HG02943 (cell line): Measurements from ENCODE around the gene GALNS.

Source experiments
- ATAC-seq: cut with Tn5 transposase; IDR thresholded peaks from one replicate; pipeline ENCODE4 v1.9.1; 2021; ENCODE audit warnings: mild to moderate bottlenecking, low read depth, moderate library complexity; ENCODE audit not compliant: unreplicated experiment

GALNS gene

GRCh38 chr16:88809676-88810165 lies 47.0 kb downstream of the GALNS start:
- no peak for ATAC-seq

- ATAC-seq, result no peak
These were observed 47.6 kb downstream of the GALNS start for GRCh38 chr16:88809068-88809675.

GRCh38 chr16:88807626-88808453 lies 48.9 kb downstream of the GALNS start:
- ATAC-seq, result no peak

GRCh38 chr16:88807142-88807625 lies 49.6 kb downstream of the GALNS start:
- ATAC-seq, result no peak

DNA sequence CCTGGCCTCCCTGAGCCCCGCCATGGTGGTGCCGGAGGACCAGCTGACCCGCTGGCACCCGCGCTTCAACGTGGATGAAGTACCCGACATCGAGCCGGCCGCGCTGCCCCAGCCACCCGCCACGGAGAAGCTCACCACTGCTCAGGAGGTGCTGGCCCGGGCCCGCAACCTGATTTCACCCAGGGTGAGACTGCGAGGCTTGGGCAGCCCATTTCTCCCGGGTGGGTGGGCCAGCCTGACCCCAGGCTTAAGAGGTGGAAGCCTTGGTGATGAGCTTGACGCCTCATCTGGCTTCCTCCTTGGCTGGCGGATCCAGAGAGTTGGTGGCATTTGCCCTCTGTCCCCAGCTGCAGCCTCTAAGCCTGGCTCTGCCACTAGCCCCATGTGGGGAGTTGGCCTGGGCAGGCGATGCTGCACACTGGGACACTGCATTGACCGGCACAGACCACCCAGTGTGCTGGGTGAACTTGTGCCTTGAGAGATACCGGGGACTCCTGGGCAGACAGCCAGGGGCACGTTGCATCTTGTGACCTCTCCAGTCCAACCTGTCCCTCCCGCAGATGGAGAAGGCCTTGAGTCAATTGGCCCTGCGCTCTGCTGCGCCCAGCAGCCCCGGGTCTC lies 50.1 kb downstream of the GALNS start:
- no peak for ATAC-seq

DNA sequence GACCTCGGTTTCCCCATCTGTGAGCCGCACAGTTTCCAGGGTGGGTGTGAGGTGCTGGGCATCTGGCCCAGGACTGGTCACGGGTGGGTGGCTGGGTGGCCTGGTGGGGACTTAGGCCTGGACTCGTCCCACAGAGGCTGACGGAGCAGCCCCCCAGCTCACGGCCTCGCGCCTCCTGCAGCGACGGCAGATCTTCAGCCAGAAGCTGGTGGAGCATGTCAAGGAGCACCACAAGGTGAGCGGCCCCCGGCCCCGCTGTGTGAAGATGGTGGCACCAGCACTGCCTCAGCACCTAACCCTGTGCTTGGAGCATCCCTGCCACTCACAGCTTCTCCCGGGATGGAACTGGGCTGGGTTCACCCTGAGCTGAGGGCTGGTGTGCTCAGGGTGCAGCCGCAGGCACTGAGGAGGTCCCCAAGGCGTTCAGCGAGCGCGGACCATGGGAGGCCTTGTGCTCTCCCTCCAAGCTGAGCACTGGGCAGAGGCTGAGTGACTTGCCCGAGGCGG lies 50.8 kb downstream of the GALNS start:
- ATAC-seq, result no peak

DNA sequence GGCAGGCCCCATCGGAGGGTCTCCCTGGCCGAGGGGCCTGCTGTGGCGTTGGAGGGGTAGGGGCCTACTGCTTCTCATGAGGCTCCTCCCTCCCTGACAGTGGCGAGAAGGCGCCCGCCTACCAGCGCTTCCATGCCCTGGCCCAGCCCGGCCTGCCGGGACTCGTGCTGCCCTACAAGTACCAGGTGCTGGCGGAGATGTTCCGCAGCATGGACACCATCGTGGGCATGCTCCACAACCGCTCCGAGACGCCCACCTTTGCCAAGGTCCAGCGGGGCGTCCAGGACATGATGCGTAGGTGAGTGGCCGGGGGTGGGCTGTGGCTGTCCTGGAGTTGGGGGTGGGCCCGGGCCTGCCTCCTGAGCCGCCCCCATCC lies 51.4 kb downstream of the GALNS start:
- ATAC-seq, result no peak

DNA sequence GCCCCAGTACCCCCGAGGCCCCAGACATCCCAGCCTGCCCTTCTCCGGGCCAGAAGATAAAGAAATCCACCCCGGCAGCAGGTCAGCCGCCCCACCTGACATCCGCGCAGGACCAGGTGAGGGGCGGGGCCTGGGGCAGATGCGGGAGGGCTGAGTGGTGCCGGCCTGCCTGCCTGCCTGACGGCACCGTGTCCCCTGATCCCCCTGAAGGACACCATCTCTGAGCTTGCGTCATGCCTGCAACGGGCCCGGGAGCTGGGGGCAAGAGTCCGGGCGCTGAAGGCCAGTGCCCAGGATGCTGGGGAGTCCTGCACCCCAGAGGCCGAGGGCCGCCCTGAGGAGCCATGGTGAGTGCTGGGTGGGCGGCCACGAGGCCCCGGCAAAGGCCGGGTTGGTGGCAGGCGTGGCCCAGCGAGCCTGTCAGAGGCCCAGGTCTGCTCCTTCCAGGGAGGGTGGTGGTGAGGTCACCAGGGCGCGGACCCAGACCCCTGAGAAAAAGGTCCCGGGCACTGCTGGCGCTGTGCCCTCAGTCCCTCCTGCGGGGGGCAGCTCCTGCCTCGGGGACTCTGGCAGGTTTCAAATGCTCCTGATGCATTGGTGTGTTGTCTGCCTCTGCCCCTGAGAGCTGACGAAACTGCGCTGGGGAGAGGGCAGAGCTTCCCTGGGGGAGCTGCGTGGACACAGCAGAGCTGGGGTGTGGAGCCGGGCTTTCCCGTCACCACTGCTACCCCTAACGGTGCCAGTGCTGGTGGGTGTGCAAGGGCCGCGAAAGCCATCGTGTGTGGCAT lies 52.0 kb downstream of the GALNS start:
- no peak for ATAC-seq

- ATAC-seq, result no peak
These were observed 52.6 kb downstream of the GALNS start for GRCh38 chr16:88804173-88804551.

GRCh38 chr16:88803264-88803987 lies 53.3 kb downstream of the GALNS start, which contains the start of gene CDT1:
Gene CDT1, plus strand, starts transcription at chr16:88803789. Its CDS starts 43 bp downstream, at chr16:88803832.
- peak; percentile 42 for ATAC-seq

GRCh38 chr16:88800277-88800592 lies 56.5 kb downstream of the GALNS start:
- ATAC-seq, result no peak

DNA sequence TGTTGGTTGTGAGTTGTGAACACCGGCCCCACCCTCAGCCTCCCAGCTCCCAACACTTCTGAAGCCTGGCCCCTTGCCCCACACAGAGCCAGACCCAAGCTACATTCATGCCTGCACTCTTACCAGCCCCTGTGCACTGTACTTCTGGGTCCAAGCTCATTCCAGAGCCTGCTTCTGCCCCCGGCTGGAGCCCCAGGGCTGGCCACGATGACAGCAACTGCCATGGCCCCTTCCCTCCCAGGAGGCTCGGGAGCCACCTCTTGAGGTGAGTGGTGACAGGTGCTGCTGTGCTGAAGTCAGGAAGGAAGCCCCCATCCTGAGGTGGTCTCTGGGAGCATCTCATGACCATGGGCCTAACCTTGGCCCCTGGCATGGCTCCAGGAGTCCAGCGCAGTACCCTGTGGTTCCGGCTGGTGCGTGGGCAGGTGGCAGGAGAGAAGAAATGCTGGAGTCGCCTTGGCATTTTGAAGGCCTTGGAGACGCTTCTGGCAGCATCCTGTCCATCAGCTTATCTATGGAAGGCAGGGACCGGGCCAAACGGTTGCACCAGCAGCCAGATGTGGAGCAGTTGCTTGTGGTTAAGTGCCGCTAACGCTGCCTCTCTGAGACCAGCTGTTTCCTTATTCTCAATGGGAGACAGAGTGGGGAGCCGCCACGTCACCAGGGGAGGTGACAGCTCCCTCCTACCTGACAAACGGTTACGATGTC lies 57.0 kb downstream of the GALNS start:
- ATAC-seq, result no peak

DNA sequence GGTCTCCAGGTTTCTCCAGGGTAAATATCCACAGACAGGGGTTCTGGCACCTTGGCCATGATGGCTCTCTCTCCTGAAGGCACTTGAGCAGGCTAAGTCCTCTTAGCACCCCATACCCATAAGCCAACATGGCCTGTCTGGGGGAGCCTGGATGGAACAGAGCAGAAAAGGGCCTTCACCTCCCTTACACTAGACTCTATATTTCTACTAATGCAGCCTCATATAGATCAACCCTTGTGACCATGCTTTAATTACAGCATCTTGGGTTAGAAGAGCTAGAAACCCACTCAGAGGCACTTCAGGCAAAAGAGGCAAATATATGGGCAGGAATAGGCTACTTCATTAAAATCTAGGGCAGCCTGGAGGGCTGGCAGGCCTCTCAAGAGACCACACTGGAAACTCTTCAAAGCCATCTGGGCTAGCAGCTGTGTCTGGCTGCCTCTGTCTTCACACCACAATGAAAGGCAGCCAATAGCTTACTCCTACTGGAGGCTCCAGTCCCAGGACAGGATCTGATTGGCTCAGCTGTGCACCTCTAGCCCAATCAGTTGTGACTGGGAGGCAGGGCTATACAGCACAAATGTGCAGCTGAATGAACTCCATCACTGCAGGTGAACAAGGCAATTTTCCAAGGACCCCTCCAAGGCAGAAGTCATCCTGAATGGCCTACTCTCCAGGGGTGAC lies 57.8 kb downstream of the GALNS start:
- ATAC-seq, result no peak

GRCh38 chr16:88798073-88798472 lies 58.7 kb downstream of the GALNS start:
- no peak for ATAC-seq

GRCh38 chr16:88796278-88796677 lies 60.5 kb downstream of the GALNS start:
- no peak for ATAC-seq

DNA sequence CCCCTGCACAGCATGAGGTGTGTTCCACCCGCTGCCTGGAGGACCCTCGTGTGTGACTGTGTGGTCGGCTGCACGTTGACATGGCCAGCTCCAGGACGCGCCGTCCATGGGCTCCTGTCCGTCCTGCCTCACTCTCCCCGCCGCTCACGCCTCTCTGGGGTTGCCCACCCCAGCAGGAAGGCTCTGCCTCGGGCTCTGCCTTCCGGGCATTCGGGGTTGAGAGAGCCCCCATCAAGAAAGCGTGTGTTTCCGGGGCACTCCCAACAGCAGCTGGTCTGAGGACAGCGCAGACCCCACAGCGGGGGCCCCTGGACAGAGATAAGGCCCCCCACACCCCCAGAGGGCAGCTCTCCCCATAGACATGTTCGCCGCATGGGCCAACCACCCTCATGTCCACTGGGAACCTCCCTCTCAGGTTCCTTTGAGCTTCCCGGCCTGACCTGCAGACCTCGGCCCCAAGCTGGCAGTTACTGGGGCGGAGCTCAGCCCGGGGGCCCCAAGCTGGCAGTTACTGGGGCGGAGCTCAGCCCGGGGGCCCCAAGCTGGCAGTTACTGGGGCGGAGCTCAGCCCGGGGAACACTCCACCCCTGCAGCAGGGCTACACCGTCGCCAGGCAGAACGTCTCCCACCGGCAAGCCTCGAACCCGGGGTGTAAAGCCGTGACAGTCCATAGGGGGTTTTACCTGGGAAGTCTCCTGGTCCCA lies 63.3 kb downstream of the GALNS start:
- ATAC-seq, result no peak

DNA sequence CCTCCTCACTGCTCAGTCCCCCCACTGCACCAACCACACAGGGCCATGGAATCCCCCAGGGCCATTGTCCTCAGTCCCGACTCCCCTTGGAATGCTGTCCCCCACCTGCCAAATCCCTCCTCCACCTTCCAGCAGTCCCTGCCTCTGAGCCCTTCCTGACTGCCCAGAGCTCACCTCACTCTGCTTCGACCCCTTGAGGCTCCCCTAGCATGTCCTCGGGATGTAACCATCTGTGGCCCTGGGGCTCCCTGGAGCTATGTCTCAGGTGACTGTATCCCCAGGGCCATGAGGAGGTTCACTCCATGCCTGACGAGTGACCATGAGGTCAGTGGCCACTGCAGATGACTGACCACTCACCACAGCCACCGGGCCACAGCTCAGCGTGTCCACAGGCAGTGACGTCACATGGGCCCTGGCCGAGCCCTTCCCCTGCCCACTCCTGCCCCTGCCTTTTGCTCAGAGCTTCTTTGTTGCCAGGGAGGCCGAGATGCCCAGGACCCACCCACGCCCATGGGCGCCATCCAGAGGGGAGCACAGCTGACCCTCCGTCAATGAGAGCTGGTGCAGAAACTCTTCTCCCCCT lies 64.0 kb downstream of the GALNS start:
- no peak for ATAC-seq

DNA sequence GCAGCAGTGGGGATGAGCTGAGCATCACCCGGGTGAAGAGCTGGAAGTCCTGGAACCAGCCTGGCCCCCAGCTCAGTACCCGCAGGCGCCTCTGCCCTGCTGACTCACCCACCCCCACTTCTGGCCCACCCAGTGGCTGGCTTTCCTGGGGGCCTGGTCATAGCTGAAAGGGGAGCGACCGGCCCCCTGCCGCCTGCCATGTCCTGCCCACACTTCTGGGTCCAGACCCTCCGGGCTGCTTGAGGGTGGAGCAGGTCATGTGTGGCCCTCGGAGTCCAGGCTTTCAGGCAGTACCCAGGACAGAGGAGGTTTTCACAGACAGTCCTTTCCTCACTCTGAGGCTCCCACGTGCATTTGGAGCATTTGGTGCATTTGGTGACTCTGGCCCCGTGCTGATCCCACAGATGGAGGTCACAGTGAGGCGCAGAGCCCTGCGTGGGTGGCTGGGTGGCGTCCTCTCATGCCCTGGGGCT lies 64.6 kb downstream of the GALNS start:
- ATAC-seq, result no peak
